Neural cell (in vitro differentiated cells): ENCODE data around the gene EFCC1. TPM values are rescaled to one million over a fixed set of nuclear protein-coding genes. Genes with fewer than 3 reads are reported as not detected.

ENCODE experiments used
- H2AFZ ChIP-seq: fragments of 200-600, 300-800 bp; sonication (generic), shearing (Covaris generic); 2 replicates; pipeline ENCODE4 v1.6.0; 2014; ENCODE audit warnings: low read depth, mild to moderate bottlenecking, antibody characterized with exemption, low read length, moderate library complexity
- H3F3A ChIP-seq: fragments of 200-600 bp; shearing (Covaris generic); 2 replicates; pipeline ENCODE4 v1.6.1; 2016; ENCODE audit warnings: mild to moderate bottlenecking, moderate library complexity, mixed read lengths, antibody characterized with exemption, low read length; ENCODE audit not compliant: insufficient read depth, poor library complexity, severe bottlenecking
- H3K27ac ChIP-seq: fragments of 200-600, 300-800 bp; sonication (generic), shearing (Covaris generic); 2 replicates; pipeline ENCODE4 v1.5.1; 2014; ENCODE audit warnings: mild to moderate bottlenecking, low read length, moderate library complexity
- H3K27me3 ChIP-seq: fragments of 300-800, 200-600 bp; sonication (generic), shearing (Covaris generic); 2 replicates; pipeline ENCODE4 v1.6.0; 2014; ENCODE audit warnings: mild to moderate bottlenecking, low read depth, low read length, moderate library complexity; ENCODE audit not compliant: insufficient read depth
- H3K36me3 ChIP-seq: fragments of 300-800, 200-600 bp; sonication (generic), shearing (Covaris generic); 2 replicates; pipeline ENCODE4 v1.5.1; 2014; ENCODE audit warnings: mild to moderate bottlenecking, antibody characterized with exemption, low read length, moderate library complexity; ENCODE audit not compliant: insufficient read depth
- H3K4me2 ChIP-seq: fragments of 300-800, 200-600 bp; sonication (generic), shearing (Covaris generic); 2 replicates; pipeline ENCODE4 v1.6.0; 2014; ENCODE audit warnings: mild to moderate bottlenecking, low read length
- H3K4me3 ChIP-seq: fragments of 300-800, 200-600 bp; sonication (generic), shearing (Covaris generic); 2 replicates; pipeline ENCODE4 v1.5.1; 2014; ENCODE audit warnings: mild to moderate bottlenecking, low read length, moderate library complexity
- H3K79me2 ChIP-seq: fragments of 200-600 bp; shearing (Covaris generic); replicated peaks from 2 replicates; pipeline ENCODE4 v1.6.0; 2014; ENCODE audit warnings: mild to moderate bottlenecking, low read length, moderate library complexity; ENCODE audit not compliant: insufficient read depth
- H3K9ac ChIP-seq: fragments of 300-800, 200-600 bp; sonication (generic), shearing (Covaris generic); 2 replicates; pipeline ENCODE4 v1.6.1; 2016; ENCODE audit warnings: mild to moderate bottlenecking, low read length, mixed read lengths
- H3K9me2 ChIP-seq: fragments of 200-600 bp; shearing (Covaris generic); 2 replicates; pipeline ENCODE4 v1.6.1; 2016; ENCODE audit warnings: mild to moderate bottlenecking, low read length, mixed read lengths; ENCODE audit not compliant: insufficient read depth
- H3K9me3 ChIP-seq: fragments of 200-600, 300-800 bp; sonication (generic), shearing (Covaris generic); 2 replicates; pipeline ENCODE4 v1.6.1; 2016; ENCODE audit warnings: mild to moderate bottlenecking, mixed run types, low read length, moderate library complexity, mixed read lengths
- H4K20me1 ChIP-seq: fragments of 200-600 bp; shearing (Covaris generic); 2 replicates; pipeline ENCODE4 v1.6.1; 2016; ENCODE audit warnings: mild to moderate bottlenecking, mixed run types; ENCODE audit not compliant: insufficient read depth
- CTCF ChIP-seq: fragments of 450-650 bp; IDR thresholded peaks from 2 replicates; pipeline ENCODE4 v1.5.1; 2014; ENCODE audit warnings: antibody characterized with exemption, mild to moderate bottlenecking, moderate library complexity; ENCODE audit not compliant: poor library complexity, severe bottlenecking
- EP300 ChIP-seq: fragments of 450-650 bp; conservative IDR thresholded peaks from 2 replicates; pipeline ENCODE4 v1.6.1; 2014; ENCODE audit warnings: antibody characterized with exemption, mild to moderate bottlenecking, moderate library complexity; ENCODE audit not compliant: poor library complexity, severe bottlenecking
- EZH2 ChIP-seq: fragments of 200-600, 300-800 bp; shearing (Covaris generic), sonication (generic); IDR thresholded peaks from 2 replicates; pipeline ENCODE4 v1.6.1; 2014; ENCODE audit warnings: antibody characterized with exemption, low read length, borderline replicate concordance, mild to moderate bottlenecking; ENCODE audit not compliant: insufficient read depth, poor library complexity, severe bottlenecking
- MXI1 ChIP-seq: fragments of 450-650 bp; conservative IDR thresholded peaks from 2 replicates; pipeline ENCODE4 v1.6.1; 2014; ENCODE audit warnings: antibody characterized with exemption, mild to moderate bottlenecking; ENCODE audit not compliant: poor library complexity, severe bottlenecking
- POLR2AphosphoS5 ChIP-seq: IDR thresholded peaks from 2 replicates; pipeline ENCODE4 v1.6.1; 2012
- RAD21 ChIP-seq: fragments of 450-650 bp; conservative IDR thresholded peaks from 2 replicates; pipeline ENCODE4 v1.6.1; 2014; ENCODE audit warnings: antibody characterized with exemption, mild to moderate bottlenecking, moderate library complexity
- SMC3 ChIP-seq: fragments of 450-650 bp; conservative IDR thresholded peaks from 2 replicates; pipeline ENCODE4 v1.6.1; 2014; ENCODE audit warnings: antibody characterized with exemption, mild to moderate bottlenecking, moderate library complexity; ENCODE audit not compliant: poor library complexity
- TAF1 ChIP-seq: IDR thresholded peaks from 2 replicates; pipeline ENCODE4 v1.6.1; 2012; ENCODE audit warnings: low read depth
- polyA plus RNA-seq: library from polyadenylated mRNA; depleted of rRNA; stranded (reverse); fragments of >200 nt; gene quantifications from 2 replicates; pipeline ENCODE4 v1.2.3, GENCODE V29; 2014
- TF ChIP-seq, protein P1 (sequence below): IDR thresholded peaks from 2 replicates; pipeline ENCODE4 v1.6.1; 2012; ENCODE audit warnings: borderline replicate concordance

Gene EFCC1
- polyA plus RNA-seq, 1 donor from 2014 or later = not detected

DNA sequence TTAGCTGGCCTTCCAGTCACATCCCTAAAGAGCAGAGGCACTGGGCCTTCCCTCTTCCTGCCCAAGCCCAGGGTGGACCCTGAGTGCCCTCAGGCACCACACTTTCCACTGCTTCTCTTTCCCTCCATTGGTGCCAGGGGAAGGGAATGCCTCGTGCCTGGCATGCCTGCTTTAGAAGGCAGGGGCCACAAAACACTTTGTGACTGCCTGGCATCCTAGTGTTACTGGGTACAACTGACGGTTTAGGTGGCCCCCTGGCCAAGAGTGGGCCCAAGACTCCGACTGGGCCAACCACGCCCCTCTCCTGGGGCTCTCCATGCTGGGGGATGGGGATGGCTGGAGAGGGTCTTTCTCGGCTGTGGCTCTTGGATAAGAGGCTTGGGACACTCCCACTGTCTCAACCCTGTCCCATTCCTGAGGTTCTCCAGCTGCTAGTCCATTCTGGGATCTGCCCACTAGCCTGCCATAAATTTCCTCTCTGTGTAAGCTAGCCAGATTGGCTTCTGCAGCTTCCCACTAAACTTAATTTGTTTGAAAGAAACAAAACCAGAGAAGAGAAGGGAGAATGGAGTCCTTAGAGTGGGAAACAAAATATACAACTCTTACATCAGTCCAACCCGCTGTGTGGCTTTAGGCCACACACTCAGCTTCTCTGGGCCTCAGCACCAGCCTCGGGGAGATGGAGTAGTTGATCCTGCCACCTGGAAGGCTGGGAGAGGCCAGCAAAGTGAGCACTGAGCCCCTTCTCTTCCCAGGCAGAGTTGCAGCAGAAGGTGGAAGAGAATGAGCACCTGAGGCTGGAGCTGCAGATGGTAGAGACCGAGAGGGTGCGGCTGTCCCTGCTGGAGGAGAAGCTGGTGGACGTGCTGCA is 35.4 kb downstream of the EFCC1 start:
- Histone ChIP-seq H3K27me3 (no peaks in the 10 kb centered on the region), H3K27ac (no peak overlapping the region), H3K79me2 (no peaks in the 10 kb centered on the region), H3K9me3 (no peaks in the 10 kb centered on the region), H3F3A (no peaks in the 10 kb centered on the region), H3K4me3 (no peak overlapping the region), H3K4me2 (no peak overlapping the region), H3K9me2 (no peaks in the 10 kb centered on the region), H2AFZ (no peak overlapping the region), H3K9ac (no peak overlapping the region), H3K36me3 (no peaks in the 10 kb centered on the region), H4K20me1 (no peaks in the 10 kb centered on the region)
- TF ChIP-seq RAD21 (no peak), CTCF (no peak), TAF1 (no peak), EP300 (no peak), MXI1 (no peak), POLR2AphosphoS5 (no peak), SMC3 (no peak), EZH2 (no peak)
- TF ChIP-seq, protein P1, sequence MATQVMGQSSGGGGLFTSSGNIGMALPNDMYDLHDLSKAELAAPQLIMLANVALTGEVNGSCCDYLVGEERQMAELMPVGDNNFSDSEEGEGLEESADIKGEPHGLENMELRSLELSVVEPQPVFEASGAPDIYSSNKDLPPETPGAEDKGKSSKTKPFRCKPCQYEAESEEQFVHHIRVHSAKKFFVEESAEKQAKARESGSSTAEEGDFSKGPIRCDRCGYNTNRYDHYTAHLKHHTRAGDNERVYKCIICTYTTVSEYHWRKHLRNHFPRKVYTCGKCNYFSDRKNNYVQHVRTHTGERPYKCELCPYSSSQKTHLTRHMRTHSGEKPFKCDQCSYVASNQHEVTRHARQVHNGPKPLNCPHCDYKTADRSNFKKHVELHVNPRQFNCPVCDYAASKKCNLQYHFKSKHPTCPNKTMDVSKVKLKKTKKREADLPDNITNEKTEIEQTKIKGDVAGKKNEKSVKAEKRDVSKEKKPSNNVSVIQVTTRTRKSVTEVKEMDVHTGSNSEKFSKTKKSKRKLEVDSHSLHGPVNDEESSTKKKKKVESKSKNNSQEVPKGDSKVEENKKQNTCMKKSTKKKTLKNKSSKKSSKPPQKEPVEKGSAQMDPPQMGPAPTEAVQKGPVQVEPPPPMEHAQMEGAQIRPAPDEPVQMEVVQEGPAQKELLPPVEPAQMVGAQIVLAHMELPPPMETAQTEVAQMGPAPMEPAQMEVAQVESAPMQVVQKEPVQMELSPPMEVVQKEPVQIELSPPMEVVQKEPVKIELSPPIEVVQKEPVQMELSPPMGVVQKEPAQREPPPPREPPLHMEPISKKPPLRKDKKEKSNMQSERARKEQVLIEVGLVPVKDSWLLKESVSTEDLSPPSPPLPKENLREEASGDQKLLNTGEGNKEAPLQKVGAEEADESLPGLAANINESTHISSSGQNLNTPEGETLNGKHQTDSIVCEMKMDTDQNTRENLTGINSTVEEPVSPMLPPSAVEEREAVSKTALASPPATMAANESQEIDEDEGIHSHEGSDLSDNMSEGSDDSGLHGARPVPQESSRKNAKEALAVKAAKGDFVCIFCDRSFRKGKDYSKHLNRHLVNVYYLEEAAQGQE = no peak

DNA sequence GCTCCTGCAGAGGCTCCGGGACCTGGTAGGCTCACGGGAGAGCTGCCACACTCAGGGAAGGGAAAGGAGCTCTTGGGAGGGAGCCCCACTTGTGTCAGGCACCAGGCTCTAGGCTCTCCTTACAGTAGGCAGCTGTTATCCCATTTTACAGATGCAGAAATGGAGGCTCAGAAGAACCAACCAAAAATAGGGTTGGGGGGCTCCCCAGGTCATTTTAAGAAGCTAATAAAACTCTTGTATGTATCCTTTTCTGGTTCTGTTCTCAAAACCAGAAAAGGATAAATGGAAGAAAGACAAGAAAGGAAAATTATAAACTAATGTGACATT is 36.0 kb downstream of the EFCC1 start:
- Histone ChIP-seq H3K79me2 (no peaks in the 10 kb centered on the region), H3K9me3 (no peaks in the 10 kb centered on the region), H3K9ac (no peak overlapping the region), H3K27me3 (no peaks in the 10 kb centered on the region), H3K36me3 (no peaks in the 10 kb centered on the region), H4K20me1 (no peaks in the 10 kb centered on the region), H3K4me3 (no peak overlapping the region), H3K4me2 (no peak overlapping the region), H3K27ac (no peak overlapping the region), H3F3A (no peaks in the 10 kb centered on the region), H3K9me2 (no peaks in the 10 kb centered on the region), H2AFZ (no peak overlapping the region)
- TF ChIP-seq RAD21 (no peak), EP300 (no peak), SMC3 (no peak), MXI1 (no peak), TAF1 (no peak), CTCF (no peak), POLR2AphosphoS5 (no peak), EZH2 (no peak)
- TF ChIP-seq, protein P1 = no peak
